ENCODE data around the gene FAM193A. TPM values are rescaled to one million over a fixed set of nuclear protein-coding genes. Genes with fewer than 3 reads are reported as not detected.

The FAM193A gene
- total and polyA plus RNA-seq, 12 donors, result 12.9 to 30.8 (median 23.1) TPM

GRCh38 chr4:2666722-2667247 lies 130.3 kb downstream of the FAM193A start:
- 87 to 96% (median 93%) methylated on average over 2 of the region's 2 CpGs for WGBS, 4 donors
- Histone ChIP-seq H3K9me3 (replicated peaks in 1 of 3) (no peaks in the 10 kb centered on the region), H3K4me1 (replicated peaks in 1 of 2) (peaks cover 0 to 13% of the 10 kb centered on the region in 2 donors), H3K36me3 (replicated peaks in 1 of 2) (peaks cover 0 to 32% of the 10 kb centered on the region in 2 donors), H3K27ac (no peak overlapping the region), H3K27me3 (no peaks in the 10 kb centered on the region), H3K4me3 (no peak overlapping the region)
- no peak for DNase-seq
- TF ChIP-seq POLR2A (IDR thresholded peaks at IDR 0.05) (no peak), CTCF (IDR thresholded peaks at IDR 0.05) (no peak)
- intact Hi-C loops (cut with DNase I), result no loop called here

DNA sequence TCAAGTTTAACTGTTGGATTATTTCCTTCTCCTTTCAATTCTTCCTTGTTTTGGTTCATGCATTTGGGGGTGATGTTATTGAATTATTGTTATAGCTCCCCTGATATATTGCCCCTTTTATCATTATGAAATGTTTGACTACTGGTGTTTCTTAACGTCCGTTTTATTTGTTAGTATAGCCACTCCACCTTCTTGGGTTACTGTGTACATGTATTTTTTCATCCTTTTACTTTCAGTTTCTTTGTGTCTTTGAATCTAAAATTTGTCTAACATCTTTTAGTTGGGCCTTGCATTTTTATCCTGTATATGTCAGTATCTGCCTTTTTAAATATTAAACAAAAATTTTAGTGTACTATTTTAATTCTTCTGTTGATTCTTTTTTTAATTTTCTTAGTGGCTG lies 131.0 kb downstream of the FAM193A start:
- no peak overlapping the region for H3K27ac ChIP-seq

DNA sequence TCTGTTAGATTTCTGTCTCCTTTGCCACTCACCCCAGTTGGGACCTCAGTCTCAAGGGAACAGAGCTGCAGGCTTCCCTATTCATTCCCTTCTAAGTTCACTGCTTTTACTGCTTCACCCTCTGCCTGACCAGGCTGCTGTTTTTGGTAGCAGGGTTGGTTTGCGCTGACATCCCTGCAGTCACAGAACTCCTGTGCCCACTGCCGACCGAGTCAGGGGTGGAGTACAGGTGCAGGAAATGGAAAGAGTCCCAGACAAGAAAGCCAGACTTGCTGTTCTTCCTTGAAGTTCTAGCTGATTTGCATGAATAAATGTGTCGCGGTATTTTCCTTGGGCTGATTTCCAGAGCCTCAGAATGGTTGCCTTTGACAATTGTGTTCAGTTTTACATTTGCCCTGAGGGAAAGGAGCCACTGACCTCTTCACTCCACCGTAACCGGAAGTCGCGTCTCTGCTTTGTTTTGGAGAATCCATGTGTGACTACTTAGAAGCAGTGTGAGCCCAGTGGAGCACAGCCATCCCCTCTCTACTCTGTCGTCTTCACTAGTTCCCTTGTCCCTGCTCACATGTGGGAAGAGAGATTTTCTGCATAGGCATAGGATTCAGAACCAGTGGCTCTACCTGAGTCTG lies 134.9 kb downstream of the FAM193A start:
- intact Hi-C loops (cut with DNase I), result no loop called here
- TF ChIP-seq POLR2A (IDR thresholded peaks at IDR 0.05), result no peak
- TF ChIP-seq CTCF (IDR thresholded peaks at IDR 0.05), result no peak
- Histone ChIP-seq H3K9me3 (replicated peaks in 1 of 3) (no peaks in the 10 kb centered on the region), H3K4me1 (replicated peaks in 1 of 2) (peaks cover 0 to 10% of the 10 kb centered on the region in 2 donors), H3K27me3 (no peaks in the 10 kb centered on the region), H3K4me3 (no peak overlapping the region), H3K36me3 (replicated peaks in 1 of 2) (peaks cover 0 to 41% of the 10 kb centered on the region in 2 donors), H3K27ac (no peak overlapping the region)
- DNase-seq, result peak in 1 of 7 donors; percentile 9
- 82 to 94% (median 87%) methylated on average over 10 of the region's 10 CpGs for WGBS, 4 donors

More for the DNA sequence above, 131.0 kb downstream of the FAM193A start:
- no peak overlapping the region for H3K4me3 ChIP-seq
- DNase-seq, result no peak
- H3K4me1 ChIP-seq (replicated peaks in 1 of 2), result peaks cover 0 to 13% of the 10 kb centered on the region in 2 donors
- intact Hi-C loops (cut with DNase I), result no loop called here
- no peaks in the 10 kb centered on the region for H3K27me3 ChIP-seq
- TF ChIP-seq CTCF (IDR thresholded peaks at IDR 0.05) (no peak), POLR2A (IDR thresholded peaks at IDR 0.05) (no peak)
- WGBS, 4 donors, result 31 to 44% (median 36%) methylated on average over 2 of the region's 2 CpGs
- peaks cover 0 to 38% of the 10 kb centered on the region in 2 donors for H3K36me3 ChIP-seq (replicated peaks in 1 of 2)
- no peaks in the 10 kb centered on the region for H3K9me3 ChIP-seq (replicated peaks in 1 of 3)

DNA sequence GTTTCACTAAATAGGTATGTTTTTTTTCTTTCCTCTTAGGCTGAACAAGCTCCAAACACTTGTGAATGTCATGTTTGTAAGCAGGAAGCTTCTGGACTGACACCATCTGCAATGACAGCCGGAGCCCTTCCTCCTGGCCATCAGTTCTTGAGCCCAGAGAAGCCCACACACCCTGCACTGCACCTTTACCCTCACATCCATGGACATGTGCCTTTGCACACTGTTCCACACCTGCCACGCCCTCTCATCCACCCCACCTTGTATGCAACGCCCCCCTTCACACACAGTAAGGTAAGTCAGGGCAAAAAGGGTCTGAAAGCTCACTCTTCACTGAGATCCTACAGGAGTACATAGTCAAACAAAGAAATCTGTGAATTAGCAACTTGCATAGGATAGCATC lies 135.6 kb downstream of the FAM193A start:
- 92 to 96% (median 93%) methylated on average over 3 of the region's 3 CpGs for WGBS, 4 donors
- no peaks in the 10 kb centered on the region for H3K9me3 ChIP-seq (replicated peaks in 1 of 3)
- H3K4me3 ChIP-seq, result no peak overlapping the region
- H3K27me3 ChIP-seq, result no peaks in the 10 kb centered on the region
- peak in 1 of 7 donors; percentile 9 for DNase-seq
- TF ChIP-seq POLR2A (IDR thresholded peaks at IDR 0.05) (no peak), CTCF (IDR thresholded peaks at IDR 0.05) (no peak)
- H3K36me3 ChIP-seq (replicated peaks in 1 of 2), result peaks cover 0 to 41% of the 10 kb centered on the region in 2 donors
- intact Hi-C loops (cut with DNase I), result no loop called here
- peaks cover 0 to 8% of the 10 kb centered on the region in 2 donors for H3K4me1 ChIP-seq (replicated peaks in 1 of 2)
- H3K27ac ChIP-seq, result no peak overlapping the region

All from adrenal gland (tissue), 12 donors.